NCI-H1048 (cell line): Measurements from ENCODE around the gene POU2F1.

Experiments used
- DNase-seq: peaks from one replicate; lab custom pipeline; 2025; lab: John Stamatoyannopoulos, UW

Gene POU2F1

GRCh38 chr1:167423684-167424619 lies 203.3 kb downstream of the POU2F1 start:
- DNase-seq, result no peak

GRCh38 chr1:167425482-167425881 lies 204.8 kb downstream of the POU2F1 start:
- DNase-seq, result no peak

GRCh38 chr1:167426716-167427115 lies 206.0 kb downstream of the POU2F1 start:
- DNase-seq, result no peak

- no peak for DNase-seq
These were observed 207.2 kb downstream of the POU2F1 start for GRCh38 chr1:167427848-167428247.

- DNase-seq, result no peak
These were observed 207.7 kb downstream of the POU2F1 start for GRCh38 chr1:167428395-167428794.

- DNase-seq, result no peak
These were observed 208.9 kb downstream of the POU2F1 start for GRCh38 chr1:167429612-167430011.

GRCh38 chr1:167430134-167430848 lies 209.6 kb downstream of the POU2F1 start:
- peak; percentile 33 for DNase-seq

GRCh38 chr1:167430849-167431242 lies 210.2 kb downstream of the POU2F1 start:
- no peak for DNase-seq

GRCh38 chr1:167431261-167431908 lies 210.7 kb downstream of the POU2F1 start:
- no peak for DNase-seq

GRCh38 chr1:167431909-167432650 lies 211.4 kb downstream of the POU2F1 start:
- DNase-seq, result no peak

GRCh38 chr1:167432780-167433179 lies 212.1 kb downstream of the POU2F1 start:
- no peak for DNase-seq

- DNase-seq, result no peak
These were observed 213.2 kb downstream of the POU2F1 start for GRCh38 chr1:167433884-167434283.

- no peak for DNase-seq
These were observed 213.6 kb downstream of the POU2F1 start for GRCh38 chr1:167434306-167434705.

GRCh38 chr1:167435484-167435883 lies 214.8 kb downstream of the POU2F1 start:
- no peak for DNase-seq

GRCh38 chr1:167438171-167439138 lies 217.8 kb downstream of the POU2F1 start:
- no peak for DNase-seq

GRCh38 chr1:167439301-167439988 lies 218.8 kb downstream of the POU2F1 start:
- no peak for DNase-seq

GRCh38 chr1:167440345-167440744 lies 219.7 kb downstream of the POU2F1 start:
- no peak for DNase-seq

GRCh38 chr1:167440776-167441175 lies 220.1 kb downstream of the POU2F1 start:
- no peak for DNase-seq

- no peak for DNase-seq
These were observed 220.5 kb downstream of the POU2F1 start for GRCh38 chr1:167441222-167441621.
